PC-9 (cell line): ENCODE measurements around the gene RNF166. TPM values are rescaled to one million over a fixed set of nuclear protein-coding genes. Genes with fewer than 3 reads are reported as not detected.

Experiments
- BruUV-seq: library from RNA; stranded (reverse); fragments of 400-500 nt; replicated peaks from 2 replicates; lab custom pipeline; 2021; lab: Mats Ljungman, UMichigan
- CTCF ChIA-PET: fragments of 300-600 bp; sonication (Branson Sonifier 250); formaldehyde crosslinking; loops from one replicate; lab custom pipeline; 2022; ENCODE audit warnings: antibody characterized with exemption; lab: Charles Lee
- POLR2A ChIA-PET: fragments of 300-600 bp; sonication (Branson Sonifier 250); formaldehyde crosslinking; loops from one replicate; lab custom pipeline; 2022; ENCODE audit warnings: antibody characterized with exemption; ENCODE audit not compliant: unreplicated experiment; lab: Charles Lee
- DNase-seq, 2 experiments: peaks; one replicate each; pipeline versions ENCODE4 v3.0.0 to v3.0.0-alpha.2; 2015 to 2022; ENCODE audit warnings: mixed read lengths in 1 of 2
- H2AFZ ChIP-seq: fragments of 200-600 bp; sonication (generic); 2 replicates; pipeline ENCODE4 v1.8.1; 2017; ENCODE audit warnings: antibody characterized with exemption
- H3F3A ChIP-seq: fragments of 200-600 bp; sonication (generic); 2 replicates; pipeline ENCODE4 v1.8.1; 2017; ENCODE audit warnings: antibody characterized with exemption, mild to moderate bottlenecking, low read depth; ENCODE audit not compliant: insufficient read depth
- H3K27ac ChIP-seq: fragments of 200-600 bp; sonication (generic); 2 replicates; pipeline ENCODE4 v1.6.1; 2016; ENCODE audit warnings: mixed run types
- H3K27me3 ChIP-seq: fragments of 200-600 bp; sonication (generic); 2 replicates; pipeline ENCODE4 v1.6.1; 2016; ENCODE audit warnings: low read depth, mixed run types; ENCODE audit not compliant: insufficient read depth
- H3K36me3 ChIP-seq: fragments of 200-600 bp; sonication (generic); 2 replicates; pipeline ENCODE4 v1.6.1; 2016; ENCODE audit warnings: low read depth, mixed run types
- H3K4me1 ChIP-seq: fragments of 200-600 bp; sonication (generic); replicated peaks from 2 replicates; pipeline ENCODE4 v1.6.1; 2016; ENCODE audit warnings: mixed run types; ENCODE audit not compliant: insufficient read depth
- H3K4me2 ChIP-seq: fragments of 200-600 bp; sonication (generic); 2 replicates; pipeline ENCODE4 v1.6.1; 2017; ENCODE audit warnings: mixed run types
- H3K4me3 ChIP-seq: fragments of 200-600 bp; sonication (generic); 2 replicates; pipeline ENCODE4 v1.6.1; 2016; ENCODE audit warnings: mixed run types
- H3K79me2 ChIP-seq: fragments of 200-600 bp; sonication (generic); 2 replicates; pipeline ENCODE4 v1.6.1; 2017; ENCODE audit warnings: low read depth, mixed run types
- H3K9me2 ChIP-seq: fragments of 200-600 bp; sonication (generic); 2 replicates; pipeline ENCODE4 v1.8.1; 2017; ENCODE audit warnings: mild to moderate bottlenecking; ENCODE audit not compliant: insufficient read depth
- H3K9me3 ChIP-seq: fragments of 200-600 bp; sonication (generic); 2 replicates; pipeline ENCODE4 v1.8.1; 2016; ENCODE audit warnings: low read depth; ENCODE audit not compliant: insufficient read depth
- H4K20me1 ChIP-seq: fragments of 200-600 bp; sonication (generic); 2 replicates; pipeline ENCODE4 v1.8.1; 2017; ENCODE audit not compliant: insufficient read depth
- EZH2 ChIP-seq: fragments of 200-600 bp; sonication (generic); IDR thresholded peaks from 2 replicates; pipeline ENCODE4 v1.8.0; 2017; ENCODE audit warnings: antibody characterized with exemption, low read depth
- intact Hi-C: fragments of 100-400 bp; cut with micrococcal nuclease; formaldehyde crosslinking; loops from one replicate; pipeline ENCODE4 v1.10.0; 2022; ENCODE audit not compliant: unreplicated experiment
- total RNA-seq: library from RNA; stranded (reverse); gene quantifications from 2 replicates; pipeline ENCODE4 v1.2.3, GENCODE V29; 2021
- TF ChIP-seq, protein P1 (sequence below): fragments of 200-600 bp; sonication (generic); conservative IDR thresholded peaks from 2 replicates; pipeline ENCODE4 v1.6.1; 2017; ENCODE audit warnings: mixed run types, antibody characterized with exemption, mild to moderate bottlenecking, moderate library complexity

The RNF166 gene
- total RNA-seq, 1 experiment from 2014 or later: 29.4 TPM

DNA sequence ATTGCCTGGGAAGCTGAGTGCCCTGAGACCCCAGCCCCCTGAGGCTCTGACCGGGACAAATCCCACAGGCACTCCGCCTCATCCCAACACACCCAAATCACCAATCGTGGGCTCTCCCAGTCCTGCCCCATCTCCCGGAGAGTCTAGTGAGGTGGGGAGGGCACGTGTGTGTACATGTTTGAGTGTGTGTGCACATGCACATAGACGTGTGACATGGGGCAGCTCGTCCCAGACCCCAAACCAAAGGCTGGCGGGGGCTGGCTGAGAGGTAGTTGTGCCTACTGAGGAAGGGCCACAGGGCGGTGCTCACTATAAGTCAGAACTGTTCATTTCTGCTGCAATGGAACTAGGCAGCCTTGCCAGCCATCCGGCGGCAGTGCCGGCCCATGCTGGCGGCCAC is 28.5 kb downstream of the RNF166 start:
- no peak overlapping the region for H3K27ac ChIP-seq
- H3K4me2 ChIP-seq: no peak overlapping the region
- no peaks in the 10 kb centered on the region for H3K27me3 ChIP-seq
- CTCF ChIA-PET: no interaction called here
- no peak overlapping the region for H2AFZ ChIP-seq
- no peaks in the 10 kb centered on the region; the same call in 1 of the 2 replicates for H4K20me1 ChIP-seq
- H3F3A ChIP-seq: peaks cover 8% of the 10 kb centered on the region; the same call in 1 of the 2 replicates
- peaks cover 16% of the 10 kb centered on the region for H3K4me1 ChIP-seq
- POLR2A ChIA-PET: no interaction called here
- no peaks in the 10 kb centered on the region for H3K9me3 ChIP-seq
- H3K4me3 ChIP-seq: no peak overlapping the region
- TF ChIP-seq EZH2: no peak
- TF ChIP-seq, protein P1, sequence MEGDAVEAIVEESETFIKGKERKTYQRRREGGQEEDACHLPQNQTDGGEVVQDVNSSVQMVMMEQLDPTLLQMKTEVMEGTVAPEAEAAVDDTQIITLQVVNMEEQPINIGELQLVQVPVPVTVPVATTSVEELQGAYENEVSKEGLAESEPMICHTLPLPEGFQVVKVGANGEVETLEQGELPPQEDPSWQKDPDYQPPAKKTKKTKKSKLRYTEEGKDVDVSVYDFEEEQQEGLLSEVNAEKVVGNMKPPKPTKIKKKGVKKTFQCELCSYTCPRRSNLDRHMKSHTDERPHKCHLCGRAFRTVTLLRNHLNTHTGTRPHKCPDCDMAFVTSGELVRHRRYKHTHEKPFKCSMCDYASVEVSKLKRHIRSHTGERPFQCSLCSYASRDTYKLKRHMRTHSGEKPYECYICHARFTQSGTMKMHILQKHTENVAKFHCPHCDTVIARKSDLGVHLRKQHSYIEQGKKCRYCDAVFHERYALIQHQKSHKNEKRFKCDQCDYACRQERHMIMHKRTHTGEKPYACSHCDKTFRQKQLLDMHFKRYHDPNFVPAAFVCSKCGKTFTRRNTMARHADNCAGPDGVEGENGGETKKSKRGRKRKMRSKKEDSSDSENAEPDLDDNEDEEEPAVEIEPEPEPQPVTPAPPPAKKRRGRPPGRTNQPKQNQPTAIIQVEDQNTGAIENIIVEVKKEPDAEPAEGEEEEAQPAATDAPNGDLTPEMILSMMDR: no peak
- intact Hi-C loops: no loop called here
- no peak for DNase-seq
- no peaks in the 10 kb centered on the region for H3K9me2 ChIP-seq
- no TSS peak for BruUV-seq
- no peaks in the 10 kb centered on the region for H3K79me2 ChIP-seq
- H3K36me3 ChIP-seq: no peaks in the 10 kb centered on the region

DNA sequence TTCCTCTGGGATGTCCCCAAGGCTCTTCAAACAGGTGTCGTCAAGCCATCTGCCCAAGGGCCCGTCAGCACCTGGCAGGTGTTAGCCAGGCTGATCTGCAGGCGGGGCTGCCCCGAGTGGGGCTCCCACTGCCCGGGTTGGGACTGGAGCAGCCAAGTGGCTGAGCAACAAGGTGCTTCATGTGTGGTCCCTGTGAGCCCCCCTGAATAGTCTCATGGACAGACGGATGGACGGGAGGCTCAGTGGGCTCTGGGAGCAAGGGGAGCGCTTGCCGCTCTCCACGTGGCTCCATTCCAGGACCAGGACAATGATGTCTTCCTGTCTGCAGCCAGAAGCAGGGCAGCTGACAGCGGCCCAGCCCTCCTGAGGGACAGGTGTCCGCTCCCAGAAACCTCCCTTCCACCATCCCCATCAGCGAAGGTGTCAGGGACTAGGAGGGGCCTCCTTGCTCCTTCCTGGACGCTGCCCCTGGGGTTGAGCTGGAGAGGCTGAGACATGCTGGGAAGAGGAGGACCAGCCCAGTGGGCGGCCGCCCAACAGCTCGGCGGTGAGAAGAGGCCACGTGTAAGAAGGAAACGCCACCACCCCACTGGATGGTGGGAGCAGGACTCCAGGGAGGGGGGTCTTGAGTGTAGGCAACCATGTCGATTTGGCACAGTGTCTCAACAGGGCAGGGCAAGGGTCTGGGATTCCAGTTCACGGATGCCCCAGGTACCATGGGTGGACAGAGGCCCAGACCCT is 29.5 kb downstream of the RNF166 start:
- H3K9me3 ChIP-seq: no peaks in the 10 kb centered on the region
- TF ChIP-seq, protein P1: no peak
- no peak for TF ChIP-seq EZH2
- no peak overlapping the region for H3K4me3 ChIP-seq
- no peaks in the 10 kb centered on the region for H3K9me2 ChIP-seq
- no peaks in the 10 kb centered on the region; the same call in 1 of the 2 replicates for H4K20me1 ChIP-seq
- intact Hi-C loops: no loop called here
- H3K36me3 ChIP-seq: no peaks in the 10 kb centered on the region
- no peak for DNase-seq
- ChIA-PET CTCF (no interaction called here), POLR2A (no interaction called here)
- H3F3A ChIP-seq: peaks cover 8% of the 10 kb centered on the region; the same call in 1 of the 2 replicates
- no peak overlapping the region for H3K4me2 ChIP-seq
- BruUV-seq: no TSS peak
- H3K27ac ChIP-seq: no peak overlapping the region
- H2AFZ ChIP-seq: no peak overlapping the region
- no peaks in the 10 kb centered on the region for H3K27me3 ChIP-seq
- peaks cover 16% of the 10 kb centered on the region for H3K4me1 ChIP-seq
- no peaks in the 10 kb centered on the region for H3K79me2 ChIP-seq

DNA sequence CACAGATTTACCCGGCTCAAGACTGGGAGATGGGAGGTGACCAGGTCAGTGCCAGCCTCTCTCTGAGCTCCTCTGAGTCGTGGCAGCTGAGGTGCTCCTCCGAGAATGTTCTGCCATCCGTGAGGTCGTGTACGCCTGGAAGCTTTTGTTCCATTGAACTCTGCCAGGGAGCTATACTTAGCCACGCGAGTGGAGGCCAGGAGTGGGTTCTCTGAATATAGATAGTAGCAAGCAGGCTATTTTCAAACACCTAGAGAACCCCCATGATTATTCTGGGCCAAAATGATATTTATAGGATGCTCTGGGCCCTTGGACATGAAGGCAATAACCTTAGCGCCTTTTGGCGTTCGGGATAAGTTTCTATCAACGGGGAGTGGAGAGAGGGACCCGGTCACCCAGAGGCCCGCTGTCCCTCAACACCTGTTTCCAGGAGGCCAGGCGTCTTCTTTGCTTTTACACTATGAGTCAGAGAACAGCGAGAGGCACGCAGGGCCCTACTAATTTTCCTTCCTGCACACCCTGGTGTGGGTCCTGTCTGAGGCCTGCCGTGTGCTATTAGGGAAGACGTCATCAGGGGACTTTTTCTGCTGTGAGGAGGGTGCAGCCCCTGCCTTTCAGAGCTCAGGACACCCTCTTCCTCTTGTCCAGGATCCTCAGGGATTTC is 32.4 kb downstream of the RNF166 start:
- no peak overlapping the region for H3K4me3 ChIP-seq
- 0 out of 2 replicates have a peak, but pooled peaks cover 2% of the 10 kb centered on the region for H3F3A ChIP-seq
- no peaks in the 10 kb centered on the region for H3K36me3 ChIP-seq
- ChIA-PET POLR2A (no interaction called here), CTCF (no interaction called here)
- no peak overlapping the region for H3K27ac ChIP-seq
- no peak overlapping the region for H3K4me2 ChIP-seq
- H3K9me2 ChIP-seq: no peaks in the 10 kb centered on the region
- no peaks in the 10 kb centered on the region; the same call in 1 of the 2 replicates for H4K20me1 ChIP-seq
- no peaks in the 10 kb centered on the region for H3K79me2 ChIP-seq
- TF ChIP-seq EZH2: no peak
- TF ChIP-seq, protein P1: no peak
- no peak overlapping the region for H2AFZ ChIP-seq
- DNase-seq: no peak
- no peaks in the 10 kb centered on the region for H3K9me3 ChIP-seq
- no TSS peak for BruUV-seq
- intact Hi-C loops: no loop called here
- H3K4me1 ChIP-seq: peaks cover 4% of the 10 kb centered on the region; the same call in 1 of the 2 replicates
- H3K27me3 ChIP-seq: no peaks in the 10 kb centered on the region
